Mucosa of descending colon (tissue), 3 donors: ENCODE results near the gene MPP1. TPM values are rescaled to one million over a fixed set of nuclear protein-coding genes. Genes with fewer than 3 reads are reported as not detected.

Experiments
- ATAC-seq: fragments of 200-7000 bp; cut with Tn5 transposase; one replicate; pipeline ENCODE4 v1.9.1; 2020; ENCODE audit warnings: mild to moderate bottlenecking, moderate library complexity
- DNase-seq, 3 donors: peaks; one replicate each; pipeline ENCODE4 v3.0.0-alpha.2; 2020
- H3K36me3 ChIP-seq: fragments of 200-600 bp; one replicate; pipeline ENCODE4 v1.8.0; 2021; ENCODE audit warnings: low read depth, mild to moderate bottlenecking
- H3K4me1 ChIP-seq: fragments of 200-600 bp; one replicate; pipeline ENCODE4 v1.8.0; 2021; ENCODE audit warnings: low read depth, mild to moderate bottlenecking
- H3K4me3 ChIP-seq: fragments of 200-600 bp; one replicate; pipeline ENCODE4 v1.8.0; 2021; ENCODE audit warnings: mild to moderate bottlenecking
- H3K9me3 ChIP-seq: fragments of 200-600 bp; one replicate; pipeline ENCODE4 v1.8.0; 2021; ENCODE audit warnings: mild to moderate bottlenecking
- intact Hi-C, 2 donors: fragments of 100-400 bp; cut with DNase I in 1 of 2; cut with micrococcal nuclease in 1 of 2; formaldehyde crosslinking; loops; one replicate each; pipeline versions ENCODE4 v1.11.0 to v1.11.1; 2022; cut with DNase I, micrococcal nuclease
- total RNA-seq, 3 donors: library from RNA; stranded (reverse); fragmentation: NEBNext Ultra II Directional in 2 of 3; extraction: Animal tissue kit (Norgen Biotek cat#: 25700) in 2 of 3; gene quantifications; one replicate each; pipeline versions ENCODE4 v1.2.1 to v1.2.4, GENCODE V29; 2021 to 2023
- TF ChIP-seq, protein P1 (sequence below): fragments of 200-600 bp; IDR thresholded peaks from one replicate; pipeline ENCODE4 v1.8.0; 2022; ENCODE audit warnings: antibody characterized with exemption, mild to moderate bottlenecking
- donor health status: DM: no; HTN: no; CAD: no; lungs with moderate emphysema.
- donor health status: DM: no; HTN: no; CAD: no.
- donor health status: DM: no; HTN: yes; CAD: no.

MPP1 gene
- total RNA-seq, 3 donors from 2014 or later = 28.9 to 38.5 (median 37.3) TPM

DNA sequence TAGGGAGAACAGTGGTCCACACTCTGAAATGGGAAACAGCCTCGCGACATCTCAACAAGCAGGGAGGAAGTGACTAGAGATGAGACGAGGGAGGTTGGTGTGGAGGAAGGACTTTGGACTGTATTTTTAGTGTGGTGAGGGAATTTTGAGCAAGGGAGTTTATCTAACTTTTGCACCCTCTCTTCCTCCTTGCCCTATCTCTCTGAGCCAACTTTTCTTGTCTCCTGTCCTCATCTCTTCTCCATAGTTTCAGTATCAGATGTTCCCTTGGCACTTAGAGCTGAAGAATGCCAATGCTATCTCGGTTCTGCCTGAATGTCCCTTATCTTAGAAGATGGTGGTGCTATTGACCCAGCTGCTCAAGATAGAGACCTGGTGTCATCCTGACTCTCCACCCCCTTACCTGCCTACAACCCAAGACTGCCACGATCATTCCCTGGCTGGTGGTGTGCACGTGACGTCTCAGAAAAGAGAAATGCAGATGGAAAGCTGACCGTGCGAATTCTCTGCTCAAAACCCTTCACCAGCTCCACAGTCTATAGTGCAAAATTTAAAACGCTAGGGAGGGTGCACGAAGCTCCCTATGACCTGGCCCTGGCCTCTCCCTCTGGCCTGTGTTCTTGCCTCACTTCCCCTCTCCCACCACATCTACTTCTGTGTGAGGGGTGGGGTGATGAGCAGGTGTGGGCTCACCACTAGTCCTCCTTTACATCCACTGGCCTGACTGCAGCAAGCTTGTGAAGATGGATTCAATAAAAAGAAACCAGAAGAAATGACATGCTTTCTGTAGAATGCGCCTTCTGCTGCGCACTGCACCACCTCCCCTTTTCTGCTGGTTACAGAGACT, 20.9 kb downstream of the MPP1 start:
- DNase-seq (no peak), ATAC-seq (no peak)
- Histone ChIP-seq H3K36me3 (no peaks in the 10 kb centered on the region), H3K9me3 (no peaks in the 10 kb centered on the region), H3K4me3 (no peak overlapping the region), H3K4me1 (no peaks in the 10 kb centered on the region)
- intact Hi-C loops = no loop called here
- TF ChIP-seq, protein P1, sequence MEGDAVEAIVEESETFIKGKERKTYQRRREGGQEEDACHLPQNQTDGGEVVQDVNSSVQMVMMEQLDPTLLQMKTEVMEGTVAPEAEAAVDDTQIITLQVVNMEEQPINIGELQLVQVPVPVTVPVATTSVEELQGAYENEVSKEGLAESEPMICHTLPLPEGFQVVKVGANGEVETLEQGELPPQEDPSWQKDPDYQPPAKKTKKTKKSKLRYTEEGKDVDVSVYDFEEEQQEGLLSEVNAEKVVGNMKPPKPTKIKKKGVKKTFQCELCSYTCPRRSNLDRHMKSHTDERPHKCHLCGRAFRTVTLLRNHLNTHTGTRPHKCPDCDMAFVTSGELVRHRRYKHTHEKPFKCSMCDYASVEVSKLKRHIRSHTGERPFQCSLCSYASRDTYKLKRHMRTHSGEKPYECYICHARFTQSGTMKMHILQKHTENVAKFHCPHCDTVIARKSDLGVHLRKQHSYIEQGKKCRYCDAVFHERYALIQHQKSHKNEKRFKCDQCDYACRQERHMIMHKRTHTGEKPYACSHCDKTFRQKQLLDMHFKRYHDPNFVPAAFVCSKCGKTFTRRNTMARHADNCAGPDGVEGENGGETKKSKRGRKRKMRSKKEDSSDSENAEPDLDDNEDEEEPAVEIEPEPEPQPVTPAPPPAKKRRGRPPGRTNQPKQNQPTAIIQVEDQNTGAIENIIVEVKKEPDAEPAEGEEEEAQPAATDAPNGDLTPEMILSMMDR = no peak

DNA sequence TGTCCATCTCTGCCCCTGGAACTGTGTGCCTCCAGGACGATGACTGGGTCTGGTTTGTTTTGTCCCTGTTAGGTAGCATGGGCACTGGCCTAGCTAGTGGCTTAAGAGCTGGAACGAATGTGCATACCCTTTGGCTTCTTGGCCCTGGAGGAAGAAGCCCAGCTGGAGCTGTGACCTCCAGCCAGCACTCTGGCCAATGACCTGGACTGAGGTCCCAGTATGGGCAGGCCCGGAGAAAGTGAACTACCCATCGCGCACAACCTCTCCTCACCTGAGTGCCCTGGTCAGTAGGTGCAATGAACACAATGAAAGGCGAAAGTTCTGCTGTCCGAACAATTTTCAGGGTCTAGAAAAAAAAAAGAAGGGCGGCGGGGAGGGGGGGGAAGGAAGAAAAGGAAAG, 24.3 kb downstream of the MPP1 start:
- no peak overlapping the region for H3K4me3 ChIP-seq
- no peaks in the 10 kb centered on the region for H3K36me3 ChIP-seq
- intact Hi-C loops = no loop called here
- H3K9me3 ChIP-seq = no peaks in the 10 kb centered on the region
- no peak for ATAC-seq
- no peak for DNase-seq
- no peaks in the 10 kb centered on the region for H3K4me1 ChIP-seq
- TF ChIP-seq, protein P1 = no peak

DNA sequence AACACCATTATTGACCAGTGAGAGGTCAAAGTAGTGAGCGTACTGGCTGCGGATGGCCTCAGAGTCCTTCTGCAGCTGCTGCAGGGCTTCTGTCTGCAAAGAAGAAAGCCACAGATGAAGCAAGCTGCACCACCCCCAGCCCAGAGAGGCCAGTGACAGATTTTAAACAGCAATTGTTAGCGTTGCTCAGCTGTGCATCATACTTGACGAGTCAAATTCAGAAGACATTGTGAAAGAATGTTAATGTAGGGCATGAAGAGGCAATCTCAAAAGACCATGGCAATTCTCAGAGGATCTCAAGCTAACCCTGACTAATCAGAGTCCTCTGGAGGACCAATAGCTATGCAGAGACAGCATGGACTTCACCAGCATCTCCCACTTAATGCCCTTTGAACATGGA, 26.0 kb downstream of the MPP1 start:
- DNase-seq (no peak), ATAC-seq (no peak)
- H3K36me3 ChIP-seq = no peaks in the 10 kb centered on the region
- H3K4me1 ChIP-seq = no peaks in the 10 kb centered on the region
- intact Hi-C loops = no loop called here
- H3K4me3 ChIP-seq = no peak overlapping the region
- TF ChIP-seq, protein P1 = no peak
- H3K9me3 ChIP-seq = no peaks in the 10 kb centered on the region

DNA sequence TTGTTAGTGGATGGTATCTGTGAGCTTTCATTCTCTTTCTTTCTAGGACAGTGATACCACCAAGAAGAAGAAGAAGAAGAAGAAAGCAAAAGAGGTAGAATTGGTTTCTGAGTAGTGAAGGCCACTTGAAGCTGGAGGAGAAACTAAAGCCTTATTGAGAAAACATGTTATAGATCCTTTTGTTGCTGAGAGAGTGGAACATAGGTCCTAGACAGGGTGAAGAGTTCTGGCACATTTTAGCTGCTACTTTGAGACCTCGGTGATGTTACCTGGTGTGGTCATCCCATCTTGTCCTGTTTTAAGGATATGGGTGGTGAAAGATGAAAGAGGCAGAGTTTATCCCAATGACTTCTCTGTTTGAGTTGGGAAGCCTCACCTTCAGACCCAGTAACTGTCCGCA, 28.5 kb downstream of the MPP1 start:
- DNase-seq = no peak
- Histone ChIP-seq H3K9me3 (no peaks in the 10 kb centered on the region), H3K4me3 (no peak overlapping the region), H3K4me1 (no peaks in the 10 kb centered on the region), H3K36me3 (no peaks in the 10 kb centered on the region)
- intact Hi-C loops = no loop called here
- ATAC-seq = no peak
- TF ChIP-seq, protein P1 = no peak

DNA sequence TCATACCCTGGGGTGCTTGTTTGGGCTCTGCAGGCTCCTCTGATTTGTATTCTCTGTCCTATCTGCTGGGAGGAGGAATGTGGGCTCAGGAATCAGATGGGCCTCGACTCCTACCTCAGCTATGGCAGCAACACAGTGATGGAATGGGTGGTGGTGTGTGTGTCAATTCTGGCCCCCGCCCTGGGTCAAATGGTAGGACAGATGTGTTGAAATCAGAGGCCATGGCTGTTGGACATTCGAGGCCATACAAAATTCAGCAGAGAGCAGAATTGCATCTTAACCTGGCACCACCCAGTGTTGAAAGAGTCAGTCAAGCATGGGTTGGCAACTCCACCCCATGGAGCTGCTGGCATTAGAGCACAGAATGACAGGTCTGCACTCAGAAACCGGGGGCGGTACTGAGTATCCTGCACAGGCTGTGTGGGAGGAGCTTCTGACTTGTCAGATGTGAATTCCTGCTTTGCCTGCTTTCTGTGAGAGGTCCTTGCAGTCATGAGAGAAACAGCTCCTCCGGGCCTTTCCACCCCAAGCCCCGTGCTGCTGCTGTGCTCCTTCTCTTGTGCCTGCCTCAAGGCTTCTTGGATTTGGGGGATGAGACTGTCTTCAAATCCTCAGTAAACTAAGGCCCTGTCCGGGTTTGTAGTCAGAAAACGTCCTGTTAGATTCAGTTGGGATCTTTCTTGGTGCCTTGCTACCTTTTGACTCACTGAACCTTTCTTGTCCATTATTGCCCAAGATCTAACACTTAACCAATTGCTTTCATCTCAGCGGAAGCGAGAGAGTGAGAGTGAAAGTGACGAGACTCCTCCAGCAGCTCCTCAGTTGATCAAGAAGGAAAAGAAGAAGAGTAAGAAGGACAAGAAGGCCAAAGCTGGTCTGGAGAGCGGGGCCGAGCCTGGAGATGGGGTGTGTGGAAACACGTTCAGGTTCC, 29.6 kb downstream of the MPP1 start:
- H3K4me3 ChIP-seq = no peak overlapping the region
- DNase-seq = no peak
- H3K9me3 ChIP-seq = no peaks in the 10 kb centered on the region
- TF ChIP-seq, protein P1 = no peak
- ATAC-seq = no peak
- no peaks in the 10 kb centered on the region for H3K36me3 ChIP-seq
- intact Hi-C loops = no loop called here
- no peaks in the 10 kb centered on the region for H3K4me1 ChIP-seq
